Ovary (tissue), 3 donors: Measurements from ENCODE around the gene PI4KB.

ENCODE experiments used
- POLR2A ChIP-seq: fragments of 450-650 bp; IDR thresholded peaks from one replicate; pipeline ENCODE4 v1.6.1; 2017; ENCODE audit warnings: antibody characterized with exemption, mild to moderate bottlenecking, moderate library complexity
- TF ChIP-seq, protein P1 (sequence below), 3 donors: fragments of 450-650 bp in 2 of 3; fragments of 200-600 bp in 1 of 3; IDR thresholded peaks; one replicate each; pipeline versions ENCODE4 v1.5.1 to v1.8.0; 2016 to 2022; ENCODE audit warnings: antibody characterized with exemption in 3 of 3, mild to moderate bottlenecking in 1 of 3
- donor health status: DM: no; HTN: no; CAD: no.

DNA sequence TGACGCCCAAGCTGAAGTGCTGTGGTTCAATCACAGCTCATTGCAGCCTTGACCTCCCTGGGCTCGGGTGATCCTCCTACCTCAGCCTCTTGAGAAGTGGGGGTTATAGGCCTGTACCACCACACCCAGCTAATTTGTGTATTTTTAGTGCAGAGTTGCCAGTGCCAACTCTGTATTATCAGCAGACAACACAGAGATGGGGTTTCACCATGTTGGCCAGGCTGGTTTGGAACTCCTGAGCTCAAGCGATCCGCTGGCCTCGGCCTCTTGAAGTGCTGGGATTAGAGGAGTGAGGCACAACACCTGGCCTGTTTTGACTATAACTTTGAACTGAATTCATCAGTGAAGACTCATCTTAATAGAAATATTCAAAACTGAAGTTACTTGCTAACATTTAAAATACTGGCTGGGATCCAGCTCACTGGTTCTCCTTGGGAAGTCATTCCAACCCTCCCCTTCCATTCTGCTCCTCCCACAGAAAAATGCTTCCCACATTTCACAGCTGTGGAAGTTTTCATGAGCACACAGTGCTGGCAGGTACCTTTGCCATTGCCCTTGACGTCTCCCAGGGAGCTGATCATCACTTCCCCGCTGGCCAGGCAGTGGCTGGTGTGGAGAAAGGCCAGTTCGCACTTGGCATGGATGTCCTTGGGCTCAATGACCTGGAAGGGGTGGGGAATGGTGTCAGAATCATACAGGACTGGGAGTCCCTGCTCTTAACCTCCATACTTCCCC is 40.6 kb upstream of the PI4KB start:
- TF ChIP-seq, protein P1, sequence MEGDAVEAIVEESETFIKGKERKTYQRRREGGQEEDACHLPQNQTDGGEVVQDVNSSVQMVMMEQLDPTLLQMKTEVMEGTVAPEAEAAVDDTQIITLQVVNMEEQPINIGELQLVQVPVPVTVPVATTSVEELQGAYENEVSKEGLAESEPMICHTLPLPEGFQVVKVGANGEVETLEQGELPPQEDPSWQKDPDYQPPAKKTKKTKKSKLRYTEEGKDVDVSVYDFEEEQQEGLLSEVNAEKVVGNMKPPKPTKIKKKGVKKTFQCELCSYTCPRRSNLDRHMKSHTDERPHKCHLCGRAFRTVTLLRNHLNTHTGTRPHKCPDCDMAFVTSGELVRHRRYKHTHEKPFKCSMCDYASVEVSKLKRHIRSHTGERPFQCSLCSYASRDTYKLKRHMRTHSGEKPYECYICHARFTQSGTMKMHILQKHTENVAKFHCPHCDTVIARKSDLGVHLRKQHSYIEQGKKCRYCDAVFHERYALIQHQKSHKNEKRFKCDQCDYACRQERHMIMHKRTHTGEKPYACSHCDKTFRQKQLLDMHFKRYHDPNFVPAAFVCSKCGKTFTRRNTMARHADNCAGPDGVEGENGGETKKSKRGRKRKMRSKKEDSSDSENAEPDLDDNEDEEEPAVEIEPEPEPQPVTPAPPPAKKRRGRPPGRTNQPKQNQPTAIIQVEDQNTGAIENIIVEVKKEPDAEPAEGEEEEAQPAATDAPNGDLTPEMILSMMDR (IDR thresholded peaks at IDR 0.05) = no peak
- TF ChIP-seq POLR2A = no peak
